ENCODE data around the gene DNAJC7.

DNA sequence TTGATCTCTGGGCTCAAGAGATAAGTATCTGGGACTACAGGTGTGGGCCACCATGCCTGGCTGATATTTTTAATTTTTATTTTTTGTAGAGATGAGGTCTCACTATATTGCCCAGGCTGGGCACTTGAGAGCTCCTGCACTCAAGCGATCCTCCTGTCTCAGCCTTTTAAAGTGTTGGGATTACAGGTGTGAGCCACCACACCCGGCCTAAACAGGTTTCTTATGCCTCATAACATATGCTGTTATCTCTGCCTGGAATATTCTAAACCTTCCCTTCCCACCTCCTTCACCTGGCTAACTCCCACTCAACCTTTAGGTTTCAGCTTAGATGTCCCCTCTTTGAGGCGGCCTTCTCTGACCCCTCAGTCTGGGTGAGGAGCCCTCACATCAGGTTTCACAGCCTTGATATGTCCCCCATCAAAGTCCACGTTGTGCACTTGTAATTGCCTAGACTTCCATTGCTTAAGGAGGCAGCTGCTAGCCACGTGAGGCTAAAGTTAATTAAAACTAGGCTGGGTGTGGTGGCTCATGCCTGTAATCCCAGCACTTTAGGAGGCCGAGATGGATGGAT lies 59.3 kb downstream of the DNAJC7 start:
- TF ChIP-seq POLR2A (IDR thresholded peaks at IDR 0.05; ENCODE audit: low read length) (no peak), GATA1 (IDR thresholded peaks at IDR 0.05; ENCODE audit: low read depth, low read length) (no peak)

Data from erythroblast (primary cell).